TTC549 (cell line): ENCODE results near the gene DPYD.

Experiments used
- FAIRE-seq: peaks from 2 replicates; lab custom pipeline; 2012; peaks lifted over from hg19 to GRCh38; lab: Jason Lieb, UNC

Gene DPYD

GRCh38 chr1:97837161-97837560, 83.7 kb downstream of the DPYD start:
- no peak for FAIRE-seq

GRCh38 chr1:97834899-97835298, 85.9 kb downstream of the DPYD start:
- FAIRE-seq, result no peak

- FAIRE-seq, result no peak
Measured at GRCh38 chr1:97833881-97834280, 87.0 kb downstream of the DPYD start.

- FAIRE-seq, result no peak
Measured at GRCh38 chr1:97832481-97832880, 88.4 kb downstream of the DPYD start.

- FAIRE-seq, result no peak
Measured at GRCh38 chr1:97827887-97828286, 92.9 kb downstream of the DPYD start.

GRCh38 chr1:97826820-97827219, 94.0 kb downstream of the DPYD start:
- no peak for FAIRE-seq

GRCh38 chr1:97824624-97825023, 96.2 kb downstream of the DPYD start:
- no peak for FAIRE-seq

GRCh38 chr1:97824200-97824599, 96.6 kb downstream of the DPYD start:
- no peak for FAIRE-seq

- FAIRE-seq, result peak; percentile 78
Measured at GRCh38 chr1:97820470-97821188, 100.2 kb downstream of the DPYD start.

GRCh38 chr1:97816927-97817326, 103.9 kb downstream of the DPYD start:
- FAIRE-seq, result no peak

- FAIRE-seq, result no peak
Measured at GRCh38 chr1:97814804-97815203, 106.0 kb downstream of the DPYD start.

GRCh38 chr1:97814121-97814520, 106.7 kb downstream of the DPYD start:
- no peak for FAIRE-seq

GRCh38 chr1:97812076-97812475, 108.8 kb downstream of the DPYD start:
- FAIRE-seq, result no peak

GRCh38 chr1:97806996-97807520, 113.8 kb downstream of the DPYD start:
- FAIRE-seq, result no peak

- FAIRE-seq, result no peak
Measured at GRCh38 chr1:97806326-97806725, 114.5 kb downstream of the DPYD start.

- FAIRE-seq, result no peak
Measured at GRCh38 chr1:97805093-97805492, 115.7 kb downstream of the DPYD start.

- no peak for FAIRE-seq
Measured at GRCh38 chr1:97803026-97803425, 117.8 kb downstream of the DPYD start.

GRCh38 chr1:97802011-97802410, 118.8 kb downstream of the DPYD start:
- FAIRE-seq, result no peak

GRCh38 chr1:97797403-97798183, 123.2 kb downstream of the DPYD start:
- FAIRE-seq, result no peak

- FAIRE-seq, result no peak
Measured at GRCh38 chr1:97796711-97797110, 124.1 kb downstream of the DPYD start.

GRCh38 chr1:97792655-97793054, 128.2 kb downstream of the DPYD start:
- no peak for FAIRE-seq

- no peak for FAIRE-seq
Measured at GRCh38 chr1:97791251-97791650, 129.6 kb downstream of the DPYD start.

GRCh38 chr1:97787231-97787630, 133.6 kb downstream of the DPYD start:
- FAIRE-seq, result no peak

GRCh38 chr1:97784661-97785060, 136.2 kb downstream of the DPYD start:
- FAIRE-seq, result no peak
